22Rv1 (cell line): ENCODE data around the gene ENPEP.

Experiments used
- ZFX ChIP-seq: fragments of 450-650 bp; IDR thresholded peaks from 2 replicates; pipeline ENCODE4 v1.6.1; 2017; ENCODE audit warnings: antibody characterized with exemption, borderline replicate concordance
- TF ChIP-seq, protein P1 (sequence below): fragments of 450-650 bp; IDR thresholded peaks from 2 replicates; pipeline ENCODE4 v1.5.1; 2017; ENCODE audit warnings: mild to moderate bottlenecking

DNA sequence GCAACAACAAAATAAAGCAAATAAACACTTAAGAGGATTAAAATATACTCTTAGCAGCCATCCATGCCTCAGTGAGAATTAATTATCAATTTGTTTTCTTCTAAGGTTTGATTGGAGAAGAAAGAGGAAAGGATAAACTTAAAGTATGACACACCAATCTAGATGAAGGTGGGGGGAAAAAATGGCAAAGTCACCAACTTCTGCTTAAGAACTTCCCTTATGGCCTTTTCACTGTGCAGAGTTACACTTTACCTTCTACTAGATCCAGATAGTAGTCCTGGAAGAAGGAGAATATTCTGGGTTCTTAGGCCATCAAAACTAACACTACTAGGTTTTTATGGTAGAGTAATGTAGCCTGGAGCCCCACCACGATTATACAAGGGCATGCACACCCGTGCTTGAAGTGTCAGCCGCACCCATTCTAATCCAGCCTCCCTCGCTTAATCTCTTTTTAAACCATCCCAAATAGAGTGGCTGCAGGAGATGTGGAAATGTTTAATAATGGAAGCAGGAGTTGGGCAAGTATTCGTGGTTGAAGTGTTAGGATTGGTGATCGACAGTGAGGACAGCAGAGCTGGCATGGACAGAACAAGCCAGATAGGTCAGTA, 14.1 kb downstream of the ENPEP start:
- TF ChIP-seq, protein P1, sequence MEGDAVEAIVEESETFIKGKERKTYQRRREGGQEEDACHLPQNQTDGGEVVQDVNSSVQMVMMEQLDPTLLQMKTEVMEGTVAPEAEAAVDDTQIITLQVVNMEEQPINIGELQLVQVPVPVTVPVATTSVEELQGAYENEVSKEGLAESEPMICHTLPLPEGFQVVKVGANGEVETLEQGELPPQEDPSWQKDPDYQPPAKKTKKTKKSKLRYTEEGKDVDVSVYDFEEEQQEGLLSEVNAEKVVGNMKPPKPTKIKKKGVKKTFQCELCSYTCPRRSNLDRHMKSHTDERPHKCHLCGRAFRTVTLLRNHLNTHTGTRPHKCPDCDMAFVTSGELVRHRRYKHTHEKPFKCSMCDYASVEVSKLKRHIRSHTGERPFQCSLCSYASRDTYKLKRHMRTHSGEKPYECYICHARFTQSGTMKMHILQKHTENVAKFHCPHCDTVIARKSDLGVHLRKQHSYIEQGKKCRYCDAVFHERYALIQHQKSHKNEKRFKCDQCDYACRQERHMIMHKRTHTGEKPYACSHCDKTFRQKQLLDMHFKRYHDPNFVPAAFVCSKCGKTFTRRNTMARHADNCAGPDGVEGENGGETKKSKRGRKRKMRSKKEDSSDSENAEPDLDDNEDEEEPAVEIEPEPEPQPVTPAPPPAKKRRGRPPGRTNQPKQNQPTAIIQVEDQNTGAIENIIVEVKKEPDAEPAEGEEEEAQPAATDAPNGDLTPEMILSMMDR, result no peak
- no peak for TF ChIP-seq ZFX
